ENCODE results near the gene NANOS2. TPM values are rescaled to one million over a fixed set of nuclear protein-coding genes. Genes with fewer than 3 reads are reported as not detected.

The NANOS2 gene
- total and polyA plus RNA-seq, 4 experiments from 2014 or later, result not detected

DNA sequence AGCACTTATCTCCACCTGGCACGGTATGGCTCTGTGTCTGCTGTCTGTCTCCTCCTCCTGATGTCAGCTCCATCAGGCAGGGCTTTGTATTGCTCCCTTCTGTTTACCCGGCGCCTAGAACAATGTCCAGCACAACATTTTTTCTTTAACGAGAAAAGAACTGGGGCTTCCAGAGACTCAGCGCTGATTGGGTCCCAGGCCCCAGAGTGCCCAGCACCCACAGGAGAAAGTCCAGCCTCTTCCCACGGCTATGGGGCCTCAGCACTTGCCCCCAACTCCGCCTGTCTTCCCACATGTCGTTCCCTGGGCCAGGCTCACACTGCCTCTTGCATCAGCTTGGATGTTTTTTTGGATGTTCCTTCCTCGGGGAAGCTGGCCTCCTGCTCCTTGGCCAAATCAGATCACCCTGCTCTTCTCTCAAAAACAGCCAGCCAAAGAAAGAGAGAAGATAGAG, 19.0 kb downstream of the NANOS2 start:
- ChIA-PET POLR2A (ENCODE audit: partially characterized antibody) (interaction anchor here (1.7 kb wide), 1 partner anchor 10 kb away, joined by 3 read pairs; the partner anchor contains the start of gene IRF2BP1), CTCF (ENCODE audit: partially characterized antibody) (interaction anchor here (1.6 kb wide), 1 partner anchor 13 kb away, joined by 4 read pairs; no protein-coding TSS in a partner anchor)
- peaks cover 4 to 13% (median 8%) of the 10 kb centered on the region in 4 donors for H3K4me1 Mint-ChIP-seq
- peak overlapping the region in 2 of 7 donors; percentile 64 to 79 for H3K27ac Mint-ChIP-seq
- no peak overlapping the region for H3K4me3 Mint-ChIP-seq
- peaks cover 17 to 27% of the 10 kb centered on the region in 2 donors for H3K36me3 Mint-ChIP-seq
- DNase-seq, result no peak
- H3K9me3 Mint-ChIP-seq, result no peaks in the 10 kb centered on the region
- Histone ChIP-seq H3K4me1 (ENCODE audit: insufficient read depth, low read length) (peaks cover 2% of the 10 kb centered on the region), H3K27ac (ENCODE audit: low read depth, low read length) (no peak overlapping the region), H3K36me3 (ENCODE audit: insufficient read depth, low read length) (peaks cover 8% of the 10 kb centered on the region), H3K27me3 (ENCODE audit: insufficient read depth, low read length) (no peaks in the 10 kb centered on the region), H3K9me3 (ENCODE audit: control insufficient read depth in 1 of 2, low read length in 2 of 2) (no peaks in the 10 kb centered on the region), H3K4me3 (ENCODE audit: low read length in 2 of 2) (no peak overlapping the region)
- intact Hi-C loops (cut with micrococcal nuclease), result no loop called here
- no peaks in the 10 kb centered on the region for H3K27me3 Mint-ChIP-seq

DNA sequence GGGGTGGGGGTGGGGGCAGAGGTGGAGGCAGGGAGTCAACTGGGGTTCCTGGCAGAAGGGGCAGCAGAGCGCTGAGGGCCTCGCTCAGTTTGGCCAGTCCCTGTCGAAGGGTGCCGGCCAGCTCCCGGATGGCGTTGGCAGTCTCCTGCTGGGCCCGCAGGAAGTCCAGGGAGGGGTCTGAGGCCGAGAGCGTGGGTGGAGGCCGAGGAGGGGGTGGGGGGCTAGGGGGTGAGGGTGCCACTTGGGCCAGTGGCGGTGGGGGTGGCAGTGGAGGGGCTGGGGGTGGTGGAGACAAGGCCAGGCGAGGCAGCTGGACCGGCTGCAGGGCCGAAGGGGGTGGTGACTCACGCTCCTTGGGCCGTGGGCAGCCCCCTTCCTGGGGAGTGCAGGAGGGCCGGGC, 23.7 kb downstream of the NANOS2 start:
- Mint-ChIP-seq H3K9me3 (no peaks in the 10 kb centered on the region), H3K36me3 (peaks cover 8 to 23% of the 10 kb centered on the region in 2 donors), H3K4me1 (peaks cover 5 to 19% (median 10%) of the 10 kb centered on the region in 4 donors), H3K27ac (no peak overlapping the region), H3K4me3 (no peak overlapping the region), H3K27me3 (no peaks in the 10 kb centered on the region)
- Histone ChIP-seq H3K4me1 (ENCODE audit: insufficient read depth, low read length) (peaks cover 7% of the 10 kb centered on the region), H3K4me3 (ENCODE audit: low read length in 2 of 2) (no peak overlapping the region), H3K36me3 (ENCODE audit: insufficient read depth, low read length) (no peaks in the 10 kb centered on the region), H3K9me3 (ENCODE audit: control insufficient read depth in 1 of 2, low read length in 2 of 2) (no peaks in the 10 kb centered on the region), H3K27ac (ENCODE audit: low read depth, low read length) (no peak overlapping the region), H3K27me3 (ENCODE audit: insufficient read depth, low read length) (no peaks in the 10 kb centered on the region)
- POLR2A ChIA-PET (ENCODE audit: partially characterized antibody), result interaction anchor here (1.8 kb wide), 1 partner anchor 12 kb away, joined by 8 read pairs; the partner anchor contains the start of gene MYPOP
- no peak for DNase-seq
- intact Hi-C loops (cut with micrococcal nuclease), result no loop called here
- CTCF ChIA-PET (ENCODE audit: partially characterized antibody), result no interaction called here

DNA sequence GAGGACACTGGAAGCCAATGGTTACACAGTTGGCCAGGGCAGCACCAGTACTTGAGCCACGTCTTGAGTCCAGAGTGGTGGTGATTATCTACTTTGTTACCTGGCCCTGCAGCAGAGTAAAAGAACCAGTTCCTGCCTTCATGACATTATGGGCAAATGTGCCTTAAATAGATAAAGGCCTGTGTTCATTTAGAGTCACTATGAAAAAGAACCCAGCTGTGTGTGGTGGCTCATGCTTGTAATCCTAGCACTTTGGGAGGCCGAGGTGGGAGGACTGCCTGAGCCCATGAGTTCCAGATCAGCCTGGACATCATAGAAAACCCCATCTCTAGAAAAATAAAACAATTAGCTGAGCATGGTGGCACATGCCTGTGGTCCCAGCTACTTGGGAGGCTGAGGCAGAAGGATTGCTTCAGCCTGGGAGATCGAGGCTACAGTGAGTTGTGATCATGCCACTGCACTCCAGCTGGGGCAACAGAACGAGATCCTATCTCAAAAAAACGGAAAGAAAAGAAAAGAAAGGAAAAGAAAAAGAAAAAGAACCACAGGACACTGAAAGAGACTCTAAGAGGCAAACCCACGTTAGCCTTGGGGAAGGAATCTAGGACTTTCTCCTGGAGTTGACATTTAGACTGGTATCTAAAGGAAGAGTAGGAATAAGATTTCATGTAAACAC, 25.2 kb downstream of the NANOS2 start:
- peak overlapping the region in 4 of 7 donors; percentile 18 to 73 (median 56) for H3K27ac Mint-ChIP-seq
- no peaks in the 10 kb centered on the region for H3K36me3 ChIP-seq (ENCODE audit: insufficient read depth, low read length)
- intact Hi-C loops (cut with micrococcal nuclease), result loop anchor here (5.0 kb wide), 1 partner anchor 1593 kb away; the partner anchor contains the start of gene KPTN

DNA sequence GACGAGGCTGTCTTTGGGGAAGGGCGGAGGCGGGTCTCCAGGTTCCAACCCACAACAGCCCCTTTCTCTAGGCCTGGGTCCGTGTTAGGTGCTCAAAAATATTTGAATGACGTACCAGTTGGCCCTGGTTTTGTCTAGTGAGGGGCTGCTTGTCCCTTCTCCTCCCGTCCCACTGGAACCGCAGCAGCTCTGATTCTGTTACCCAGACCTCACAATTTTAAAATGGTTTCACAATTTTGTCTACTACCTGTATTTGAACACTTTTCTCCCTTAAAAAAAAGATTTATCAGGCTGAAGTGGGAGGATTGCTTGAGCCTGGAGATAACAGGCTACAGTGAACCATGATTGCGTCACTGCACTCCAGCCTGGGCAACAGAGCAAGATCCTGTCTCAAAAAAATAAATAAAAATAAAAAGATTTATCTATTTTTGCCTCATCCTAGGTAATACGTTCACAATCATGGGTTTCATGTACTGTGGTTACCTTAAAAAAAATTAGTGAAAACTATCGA, 27.3 kb downstream of the NANOS2 start:
- Mint-ChIP-seq H3K4me1 (peaks cover 10 to 32% (median 18%) of the 10 kb centered on the region in 4 donors), H3K9me3 (no peaks in the 10 kb centered on the region), H3K27me3 (no peaks in the 10 kb centered on the region), H3K4me3 (peak overlapping the region; percentile 29 to 98 (median 98)), H3K36me3 (peaks cover 4 to 17% of the 10 kb centered on the region in 2 donors), H3K27ac (peak overlapping the region; percentile 97 to 99 (median 99))
- ChIA-PET POLR2A (ENCODE audit: partially characterized antibody) (interaction anchor here (1.3 to 4.8 kb wide), 3 partner anchors 15 to 408 kb away, joined by 3 to 83 read pairs (median 47); partner anchors contain the start of genes FOXA3, MYPOP and SYMPK), CTCF (ENCODE audit: partially characterized antibody) (interaction anchor here (1.5 kb wide), 1 partner anchor 16 kb away, joined by 10 read pairs; the partner anchor contains the start of gene MYPOP)
- Histone ChIP-seq H3K4me1 (ENCODE audit: insufficient read depth, low read length) (peaks cover 38% of the 10 kb centered on the region), H3K27me3 (ENCODE audit: insufficient read depth, low read length) (no peaks in the 10 kb centered on the region), H3K9me3 (ENCODE audit: control insufficient read depth in 1 of 2, low read length in 2 of 2) (no peaks in the 10 kb centered on the region), H3K4me3 (ENCODE audit: low read length in 2 of 2) (peak overlapping the region; percentile 65 to 71), H3K36me3 (ENCODE audit: insufficient read depth, low read length) (no peaks in the 10 kb centered on the region), H3K27ac (ENCODE audit: low read depth, low read length) (peak overlapping the region; percentile 68)
- intact Hi-C loops (cut with micrococcal nuclease), result loop anchor here (2.0 to 5.0 kb wide), 2 partner anchors 380 to 1595 kb away; partner anchors contain the start of genes KPTN and VASP
- no peak for DNase-seq

More for the DNA sequence above, 25.2 kb downstream of the NANOS2 start:
- Mint-ChIP-seq H3K9me3 (no peaks in the 10 kb centered on the region), H3K27me3 (no peaks in the 10 kb centered on the region), H3K4me3 (no peak overlapping the region), H3K36me3 (peaks cover 0 to 14% of the 10 kb centered on the region in 2 donors), H3K4me1 (peaks cover 3 to 20% (median 10%) of the 10 kb centered on the region in 4 donors)
- Histone ChIP-seq H3K27me3 (ENCODE audit: insufficient read depth, low read length) (no peaks in the 10 kb centered on the region), H3K27ac (ENCODE audit: low read depth, low read length) (no peak overlapping the region), H3K4me3 (ENCODE audit: low read length in 2 of 2) (no peak overlapping the region), H3K4me1 (ENCODE audit: insufficient read depth, low read length) (peaks cover 18% of the 10 kb centered on the region), H3K9me3 (ENCODE audit: control insufficient read depth in 1 of 2, low read length in 2 of 2) (no peaks in the 10 kb centered on the region)
- DNase-seq, result no peak
- POLR2A ChIA-PET (ENCODE audit: partially characterized antibody), result interaction anchor here (1.8 kb wide), 1 partner anchor 13 kb away, joined by 8 read pairs; the partner anchor contains the start of gene MYPOP
- CTCF ChIA-PET (ENCODE audit: partially characterized antibody), result no interaction called here

DNA sequence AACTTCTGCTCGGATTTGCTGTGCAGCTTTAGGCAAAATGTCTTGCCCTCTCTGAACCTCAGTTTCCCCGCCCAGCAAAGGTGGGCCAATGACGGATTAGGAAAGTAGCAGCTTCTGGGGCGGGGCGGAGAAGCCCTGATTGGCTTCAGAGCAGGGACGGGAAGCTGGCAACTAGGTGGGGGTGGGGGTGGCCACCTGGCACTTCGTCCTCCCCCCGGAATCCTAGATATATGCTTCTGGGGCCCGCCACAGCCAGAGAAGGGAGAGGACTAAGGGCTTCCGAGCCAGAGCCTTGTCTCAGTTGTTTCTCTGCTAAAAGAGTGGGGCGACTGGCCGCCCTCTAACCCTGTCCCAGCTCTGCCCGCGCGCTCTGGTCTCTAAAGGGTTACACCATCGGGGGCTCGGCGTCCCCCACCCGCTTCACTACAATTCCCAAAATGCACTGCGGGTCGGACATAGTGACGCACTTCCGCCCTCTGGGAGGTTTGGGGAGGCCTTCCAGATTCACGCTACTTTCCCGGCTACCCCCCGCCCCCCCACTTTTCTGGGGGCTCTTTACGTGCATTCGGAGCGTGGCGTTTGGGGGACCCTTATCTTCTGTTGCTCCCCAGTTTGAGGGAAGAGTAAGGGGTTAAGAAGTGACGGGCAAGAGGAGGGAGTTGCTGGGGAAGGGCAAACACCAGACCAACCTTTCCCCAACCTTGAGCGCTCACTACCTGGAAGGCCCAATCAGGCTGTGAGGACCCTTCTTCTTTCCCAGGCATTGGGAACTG, 28.0 kb downstream of the NANOS2 start:
- Histone ChIP-seq H3K4me1 (ENCODE audit: insufficient read depth, low read length) (peaks cover 40% of the 10 kb centered on the region), H3K36me3 (ENCODE audit: insufficient read depth, low read length) (no peaks in the 10 kb centered on the region), H3K27me3 (ENCODE audit: insufficient read depth, low read length) (no peaks in the 10 kb centered on the region), H3K9me3 (ENCODE audit: control insufficient read depth in 1 of 2, low read length in 2 of 2) (no peaks in the 10 kb centered on the region), H3K27ac (ENCODE audit: low read depth, low read length) (peak overlapping the region; percentile 68), H3K4me3 (ENCODE audit: low read length in 2 of 2) (peak overlapping the region; percentile 65 to 71)
- intact Hi-C loops (cut with micrococcal nuclease), result loop anchor here (1.0 to 5.0 kb wide), 6 partner anchors 16 to 1596 kb away; partner anchors contain the start of genes CCDC61, KPTN, MYPOP and SYMPK
- H3K4me3 Mint-ChIP-seq, result peak overlapping the region; percentile 94 to 98 (median 98)
- H3K9me3 Mint-ChIP-seq, result no peaks in the 10 kb centered on the region
- CTCF ChIA-PET (ENCODE audit: partially characterized antibody), result interaction anchor here (0.6 to 1.5 kb wide), 4 partner anchors 16 to 408 kb away, joined by 3 to 10 read pairs (median 7); partner anchors contain the start of genes FOXA3, MYPOP, SIX5 and SYMPK
- H3K27ac Mint-ChIP-seq, result peak overlapping the region; percentile 97 to 99 (median 99)
- peaks cover 4 to 17% of the 10 kb centered on the region in 2 donors for H3K36me3 Mint-ChIP-seq
- peak; percentile 87 to 93 (median 91) for DNase-seq
- POLR2A ChIA-PET (ENCODE audit: partially characterized antibody), result interaction anchor here (0.8 to 4.8 kb wide), 14 partner anchors 9 to 1597 kb away, joined by 3 to 83 read pairs (median 4); partner anchors contain the start of genes CCDC61, FBXO46, FOXA3 and MYPOP
- H3K27me3 Mint-ChIP-seq, result peaks cover 0 to under 1% of the 10 kb centered on the region in 2 donors
- H3K4me1 Mint-ChIP-seq, result peaks cover 11 to 36% (median 19%) of the 10 kb centered on the region in 4 donors

DNA sequence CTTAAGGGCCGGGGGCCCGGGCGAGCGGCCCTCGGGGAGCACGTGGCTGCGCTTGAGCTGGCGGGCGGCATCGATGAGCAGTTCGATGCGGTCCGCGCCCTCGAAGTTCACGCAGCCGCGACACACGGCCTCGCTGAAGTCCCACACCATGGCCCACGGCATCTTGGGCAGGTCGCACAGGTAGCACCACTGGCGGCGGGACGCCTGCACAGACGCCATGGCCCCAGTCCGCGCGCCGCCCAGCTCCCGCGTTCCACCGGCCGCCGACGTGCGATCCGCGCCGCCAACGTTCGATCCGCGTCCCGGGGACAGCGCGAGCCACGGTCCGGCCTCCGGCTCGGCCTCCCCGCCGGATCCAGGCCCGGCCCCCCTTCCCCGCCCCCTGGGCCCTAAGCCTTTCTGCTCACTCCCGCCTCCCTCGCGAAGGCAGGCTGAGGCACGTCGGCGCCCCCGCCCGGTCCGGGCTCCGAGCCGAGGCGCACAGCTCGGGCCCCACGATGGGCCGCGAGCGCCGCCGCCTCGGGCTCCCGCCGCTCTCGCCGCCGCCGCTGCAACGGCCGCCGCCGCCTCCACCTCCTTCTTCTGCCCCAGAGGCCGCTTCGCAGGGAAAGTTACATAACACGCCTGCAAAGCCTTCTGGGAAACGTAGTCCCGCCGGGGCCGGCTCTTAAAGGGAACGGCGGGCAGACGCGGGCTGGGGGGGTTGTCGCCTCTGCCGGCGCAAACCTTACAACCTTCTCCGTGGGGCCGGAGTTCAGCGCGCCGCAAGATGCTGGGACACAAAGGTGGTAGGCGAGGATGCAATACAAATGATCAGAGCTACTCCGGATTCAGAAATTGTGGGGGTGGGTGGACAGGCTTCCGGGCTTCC, 28.8 kb downstream of the NANOS2 start, which contains the start of gene IRF2BP1:
Gene IRF2BP1, minus strand, starts transcription at position 586 of the 871 bp plus-strand sequence. Its CDS starts 367 bp downstream, at position 219.
- Mint-ChIP-seq H3K4me3 (peak within 1 kb of the TSS; percentile 94 to 98 (median 98)), H3K27me3 (peaks cover 0 to 3% of the 10 kb centered on the region in 2 donors), H3K4me1 (peaks cover 12 to 39% (median 22%) of the 10 kb centered on the region in 4 donors), H3K27ac (peak within 1 kb of the TSS; percentile 97 to 99 (median 99)), H3K9me3 (no peaks in the 10 kb centered on the region), H3K36me3 (peaks cover 4 to 17% of the 10 kb centered on the region in 2 donors)
- H3K27me3 ChIP-seq (ENCODE audit: insufficient read depth, low read length), result no peaks in the 10 kb centered on the region
- intact Hi-C loops (cut with micrococcal nuclease), result loop anchor here (1.0 to 5.0 kb wide), 6 partner anchors 17 to 1597 kb away; partner anchors contain the start of genes CCDC61, KPTN, MYPOP and SYMPK
- H3K36me3 ChIP-seq (ENCODE audit: insufficient read depth, low read length), result no peaks in the 10 kb centered on the region
- POLR2A ChIA-PET (ENCODE audit: partially characterized antibody), result interaction anchor here (0.8 to 4.8 kb wide), 16 partner anchors 9 to 1598 kb away, joined by 3 to 83 read pairs (median 4); partner anchors contain the start of genes CCDC61, FBXO46, FOXA3 and MYPOP
- CTCF ChIA-PET (ENCODE audit: partially characterized antibody), result interaction anchor here (0.6 to 4.2 kb wide), 8 partner anchors 16 to 407 kb away, joined by 3 to 38 read pairs (median 7); partner anchors contain the start of genes FOXA3, MYPOP, SIX5 and SYMPK
- DNase-seq, result peak; percentile 88 to 95 (median 91)
- H3K4me1 ChIP-seq (ENCODE audit: insufficient read depth, low read length), result peaks cover 40% of the 10 kb centered on the region
- H3K9me3 ChIP-seq (ENCODE audit: control insufficient read depth in 1 of 2, low read length in 2 of 2), result no peaks in the 10 kb centered on the region
- H3K27ac ChIP-seq (ENCODE audit: low read depth, low read length), result peak within 1 kb of the TSS; percentile 68
- peak within 1 kb of the TSS; percentile 65 to 71 for H3K4me3 ChIP-seq (ENCODE audit: low read length in 2 of 2)
